Activated CD4-positive, alpha-beta T cell treated with anti-CD3 and anti-CD28 coated beads for 48 hours (primary cell): ENCODE measurements around the gene BTBD2.

Experiments used
- DNase-seq: peaks from one replicate; pipeline ENCODE4 v3.0.0-alpha.2; 2020

The BTBD2 gene

DNA sequence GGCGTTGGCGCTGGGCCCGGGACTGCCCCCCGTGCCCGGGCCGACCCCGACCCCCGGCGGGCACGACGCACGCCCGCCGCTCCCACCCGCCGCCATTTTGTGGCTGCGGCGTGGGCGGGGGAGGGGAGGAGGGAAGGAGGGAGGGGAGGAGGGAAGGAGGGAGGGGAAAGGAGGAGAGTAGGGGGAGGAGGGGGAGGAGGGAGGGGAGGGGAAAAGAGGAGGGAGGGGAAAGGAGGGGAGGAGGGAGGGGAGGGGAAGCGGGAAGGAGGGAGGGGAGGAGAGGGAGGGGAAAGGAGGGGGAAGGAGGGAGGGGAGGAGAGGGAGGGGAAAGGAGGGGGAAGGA lies at the start of gene BTBD2:
BTBD2 (minus strand) TSS at position 107 of the 343 bp plus-strand sequence; CDS start at position 96, 11 bp downstream.
- peak; percentile 62 for DNase-seq

GRCh38 chr19:2064788-2065524 lies 49.4 kb upstream of the BTBD2 start:
- no peak for DNase-seq

- DNase-seq = no peak
These were observed 48.9 kb upstream of the BTBD2 start for GRCh38 chr19:2064395-2064787.

DNA sequence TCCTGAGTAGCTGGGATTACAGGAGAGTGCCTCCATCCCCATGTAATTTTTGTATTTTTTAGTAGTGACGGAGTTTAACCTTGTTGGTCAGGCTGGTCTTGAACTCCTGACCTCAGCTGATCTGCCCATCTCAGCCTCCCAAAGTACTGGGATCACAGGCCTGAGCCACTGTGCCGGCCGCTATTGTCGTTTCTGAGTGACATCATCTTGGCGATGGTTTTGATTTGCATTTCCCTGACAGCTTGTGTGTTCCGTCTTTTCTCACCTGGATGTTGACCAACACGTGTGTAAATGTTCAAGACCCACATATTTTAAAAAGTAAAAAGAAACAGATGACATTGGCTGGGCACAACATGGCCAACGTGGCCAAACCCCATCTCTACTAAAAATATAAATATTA lies 48.3 kb upstream of the BTBD2 start:
- DNase-seq = no peak

- no peak for DNase-seq
These were observed 47.3 kb upstream of the BTBD2 start for GRCh38 chr19:2062770-2063169.

DNA sequence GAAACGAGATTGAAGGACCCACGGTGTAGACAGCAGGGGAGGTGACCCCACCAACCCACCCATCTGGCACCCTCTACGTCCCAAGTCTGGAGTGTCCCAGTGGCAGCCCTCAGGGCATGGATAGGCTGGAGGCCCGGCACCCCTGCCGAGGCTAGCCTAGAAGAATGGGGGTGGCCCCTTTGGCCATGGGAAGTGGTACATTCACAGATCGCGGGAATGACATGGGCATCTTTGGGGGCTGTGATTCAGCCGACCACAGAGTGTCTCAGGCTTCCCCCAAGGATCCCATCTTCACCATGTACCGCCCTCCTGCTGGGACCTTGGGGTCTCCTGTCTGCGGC lies 46.8 kb upstream of the BTBD2 start:
- no peak for DNase-seq

DNA sequence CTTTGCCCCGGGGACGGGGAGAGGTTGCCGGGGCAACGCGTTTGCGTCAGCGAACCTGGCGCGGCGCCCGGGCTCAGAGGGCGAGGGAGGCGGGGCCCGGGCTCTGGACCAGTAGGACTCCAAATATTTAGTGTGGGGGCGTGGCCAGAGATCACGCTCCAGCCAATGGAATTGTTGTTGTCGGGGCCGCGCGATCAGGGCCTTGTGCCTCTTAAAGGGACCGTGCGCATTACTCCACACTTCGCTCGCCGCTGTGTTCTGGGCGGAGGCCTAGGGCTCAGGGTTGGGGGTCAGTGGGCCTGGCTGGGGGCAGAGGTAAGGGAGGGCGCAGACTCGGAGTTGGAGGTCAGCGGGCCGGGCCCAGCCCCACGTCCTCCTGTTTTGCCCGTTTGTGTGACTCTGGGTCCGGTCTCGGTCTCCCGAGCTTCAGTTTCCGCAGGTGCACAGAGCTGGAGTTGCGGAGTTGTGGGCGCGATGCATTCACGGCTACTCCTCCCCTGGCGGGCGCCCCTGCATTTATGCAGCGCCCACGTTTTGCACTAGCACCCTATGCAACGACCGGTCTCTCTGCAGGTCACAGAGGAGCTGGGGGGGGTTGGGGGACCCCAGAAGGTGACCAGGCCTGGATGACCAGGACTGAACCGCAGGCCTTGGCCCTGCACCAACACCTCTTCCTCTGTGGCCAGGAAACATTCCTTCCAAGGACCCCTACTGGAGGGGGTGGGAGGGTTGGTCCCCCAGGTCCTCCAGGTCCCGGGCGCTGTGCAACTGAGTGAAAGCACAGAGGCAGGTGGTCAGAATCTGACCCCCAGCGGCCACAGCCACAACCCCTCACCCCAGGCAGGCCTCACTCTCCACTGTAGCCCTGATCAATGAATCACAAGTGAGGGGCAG lies 46.2 kb upstream of the BTBD2 start:
- DNase-seq = peak; percentile 100

DNA sequence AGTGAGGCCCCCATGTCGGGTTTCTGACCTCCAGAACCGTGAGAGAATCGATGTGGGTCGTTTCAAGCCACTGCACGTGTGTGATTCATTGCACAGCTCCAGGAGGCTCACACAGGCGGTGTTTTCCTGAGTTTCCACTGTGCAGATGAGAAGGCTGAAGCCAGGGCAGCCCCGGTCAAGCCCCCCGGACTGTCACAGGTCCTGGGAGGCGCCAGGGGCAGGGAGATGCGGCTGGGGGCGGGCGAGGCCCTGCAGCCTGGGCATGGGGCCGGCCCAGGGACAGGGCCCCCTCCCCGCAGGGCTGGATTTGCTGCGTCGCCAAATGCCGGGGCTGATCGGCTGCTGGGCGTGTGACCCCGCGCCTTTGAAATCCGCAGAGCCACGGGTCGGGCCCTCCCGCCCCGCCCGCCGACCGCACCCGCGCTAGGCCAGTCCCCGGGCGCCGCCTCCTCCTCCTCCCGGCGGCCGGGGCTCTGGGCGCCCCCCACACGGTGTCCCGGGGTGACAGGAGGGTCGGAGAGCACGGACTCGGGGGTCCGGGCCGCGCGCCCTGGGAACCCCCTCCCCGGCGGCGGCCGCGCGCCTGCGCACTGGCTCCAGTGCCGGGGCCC lies 45.5 kb upstream of the BTBD2 start:
- peak; percentile 70 for DNase-seq

DNA sequence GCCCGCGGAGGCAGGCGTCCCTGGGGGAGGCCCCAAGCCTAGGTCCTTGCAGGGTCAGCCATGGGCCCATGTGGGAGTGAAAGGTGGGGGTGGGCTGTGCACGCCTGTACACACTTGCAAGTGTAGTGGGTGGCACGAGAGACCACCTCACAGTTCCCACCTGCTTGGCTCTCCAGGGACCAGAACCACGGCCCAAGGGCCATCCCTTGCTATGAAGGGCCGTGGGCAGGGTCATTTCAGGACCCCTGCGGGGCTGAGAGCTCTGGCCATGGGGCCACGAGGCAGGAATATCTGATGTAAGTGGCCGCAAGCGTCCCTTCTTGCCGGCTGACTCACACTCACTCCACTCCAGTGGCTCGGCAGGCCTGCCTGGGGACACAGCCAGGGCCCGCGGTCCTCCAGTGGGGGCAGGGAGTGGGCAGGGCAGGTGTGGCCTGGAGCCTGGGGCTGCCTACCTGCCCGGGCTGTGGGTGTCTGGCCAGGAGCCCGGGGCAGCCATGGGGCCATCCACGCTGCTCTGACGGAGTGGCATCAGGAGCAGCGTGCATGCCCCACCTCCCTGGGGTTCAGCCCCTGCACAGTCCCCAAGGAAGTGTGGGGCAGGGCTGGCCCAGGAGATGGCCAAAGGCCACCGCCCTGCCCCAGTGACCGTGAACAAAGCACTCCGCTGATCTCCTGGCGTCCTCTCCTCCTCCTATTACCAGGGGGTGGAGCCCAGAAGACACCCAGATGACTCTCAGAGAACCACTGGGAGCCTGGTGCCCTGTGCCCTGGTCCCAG lies 44.1 kb upstream of the BTBD2 start:
- no peak for DNase-seq

GRCh38 chr19:2058570-2059421 lies 43.3 kb upstream of the BTBD2 start:
- no peak for DNase-seq

GRCh38 chr19:2057484-2058469 lies 42.3 kb upstream of the BTBD2 start:
- no peak for DNase-seq

- DNase-seq = no peak
These were observed 41.3 kb upstream of the BTBD2 start for GRCh38 chr19:2056837-2057192.

GRCh38 chr19:2055931-2056836 lies 40.7 kb upstream of the BTBD2 start:
- DNase-seq = no peak

DNA sequence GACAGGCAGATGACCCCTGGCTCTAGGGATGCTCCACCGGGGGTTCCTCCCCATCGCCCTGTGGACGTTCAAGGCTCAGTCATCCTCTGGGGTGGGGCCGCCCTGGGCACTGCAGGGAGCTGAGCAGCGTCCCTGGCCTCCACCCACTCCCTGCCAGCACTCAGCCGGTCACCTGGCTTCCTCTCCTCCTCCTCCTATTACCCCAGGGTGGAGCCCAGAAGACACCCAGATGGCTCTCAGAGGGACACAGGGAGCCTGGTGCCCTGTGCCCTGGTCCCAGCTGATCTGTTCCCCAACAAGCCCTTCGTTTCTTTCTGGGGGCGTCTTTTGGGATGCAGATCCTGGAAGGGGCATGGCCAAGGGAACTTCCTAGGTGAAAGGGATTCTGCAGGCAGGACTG lies 39.2 kb upstream of the BTBD2 start:
- DNase-seq = no peak

GRCh38 chr19:2053601-2054389 lies 38.3 kb upstream of the BTBD2 start:
- DNase-seq = no peak

DNA sequence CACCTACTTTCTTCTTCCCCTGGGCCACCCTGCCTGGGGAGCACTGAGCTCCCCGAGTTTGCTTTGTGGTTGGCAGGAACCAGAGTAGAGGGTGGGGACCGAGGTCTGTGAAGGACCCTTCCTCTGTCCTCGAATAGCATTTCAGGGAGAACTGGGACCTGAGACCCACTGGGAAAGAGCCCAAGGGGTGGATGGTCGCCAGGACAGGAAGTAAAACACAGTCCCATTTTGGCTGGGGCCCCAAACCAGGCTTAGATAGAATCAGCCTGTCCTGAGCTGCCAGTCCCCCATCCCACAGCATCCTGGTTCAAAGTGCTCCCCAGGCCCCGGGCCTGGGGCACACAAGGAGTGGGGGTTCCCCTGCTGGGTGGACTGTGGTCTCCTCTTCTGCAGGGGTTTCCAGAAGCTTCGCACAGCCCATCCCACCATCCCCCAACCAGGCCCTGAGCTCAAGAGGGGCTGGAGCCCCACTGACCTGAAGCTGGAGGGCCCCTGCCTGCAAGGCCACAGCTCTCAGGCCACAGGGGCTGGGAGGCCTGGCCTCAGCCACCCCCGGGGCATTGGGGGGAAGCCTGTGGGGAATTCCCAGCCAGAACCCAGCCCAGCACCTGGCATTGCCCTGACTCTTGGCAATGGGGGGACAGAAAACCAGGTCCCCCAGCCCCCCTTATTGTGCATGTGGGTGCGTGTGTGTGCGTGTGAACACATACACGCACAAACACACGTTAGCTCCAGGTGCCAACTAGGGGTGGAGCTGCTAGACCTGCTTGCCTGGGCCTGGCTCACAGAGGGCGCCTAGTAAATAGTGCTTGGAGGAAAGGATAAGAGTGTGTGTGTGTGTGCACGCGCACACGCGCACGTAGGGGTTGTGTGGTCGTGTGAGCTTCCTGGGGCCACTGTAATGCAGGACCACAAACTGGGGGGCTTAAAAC lies 36.5 kb upstream of the BTBD2 start:
- DNase-seq = peak; percentile 60

GRCh38 chr19:2050991-2051772 lies 35.7 kb upstream of the BTBD2 start, which contains the start of gene MKNK2:
Gene MKNK2, minus strand, starts transcription at chr19:2051244. Its CDS starts 393 bp downstream, at chr19:2050851.
- peak; percentile 96 for DNase-seq
